Measurements from ENCODE around the gene SAMD14. TPM values are rescaled to one million over a fixed set of nuclear protein-coding genes. Genes with fewer than 3 reads are reported as not detected.
A peak's percentile ranks its signal among the peaks of the same experiment; 100 is the strongest.
"Not testable (repeated sequence)": the region's sequence is repeated elsewhere in the genome, so short reads cannot be mapped to it uniquely, and the experiment has no call there.

SAMD14 gene
- total RNA-seq, 1 experiment from 2014 or later, result not detected

- peak; percentile 77 for DNase-seq (ENCODE audit: extremely low read depth, low read depth)
Measured at GRCh38 chr17:50062293-50063243, 67.4 kb downstream of the SAMD14 start.

- DNase-seq (ENCODE audit: extremely low read depth, low read depth), result not testable (repeated sequence)
Measured at GRCh38 chr17:50061713-50062045, 68.3 kb downstream of the SAMD14 start.

GRCh38 chr17:50060951-50061712 is 68.8 kb downstream of the SAMD14 start:
- no peak for DNase-seq (ENCODE audit: extremely low read depth, low read depth)

Other genes with a start within 250 kb of the SAMD14 start
- gene DLX4, start 161.0 kb downstream of the SAMD14 start, total RNA-seq (2014; rRNA removed; shearing (Covaris generic)), result 0.12 and 0.54 TPM in 2 replicates
- not detected in 2 replicates for gene DLX3, start 134.9 kb downstream of the SAMD14 start, total RNA-seq (2014; rRNA removed; shearing (Covaris generic))
- 19.5 and 23.3 TPM in 2 replicates for gene ITGA3, start 74.0 kb downstream of the SAMD14 start, total RNA-seq (2014; rRNA removed; shearing (Covaris generic))
- gene PDK2, start 34.8 kb downstream of the SAMD14 start, total RNA-seq (2014; rRNA removed; shearing (Covaris generic)), result 3.9 and 4.4 TPM in 2 replicates
- 38.9 and 40.6 TPM in 2 replicates for gene PPP1R9B, start 20.5 kb upstream of the SAMD14 start, total RNA-seq (2014; rRNA removed; shearing (Covaris generic))
- not detected in 2 replicates for gene SGCA, start 35.8 kb upstream of the SAMD14 start, total RNA-seq (2014; rRNA removed; shearing (Covaris generic))
- 0.66 and 1.2 TPM in 2 replicates for gene COL1A1, start 71.5 kb upstream of the SAMD14 start, total RNA-seq (2014; rRNA removed; shearing (Covaris generic))
- 0.52 and 1.4 TPM in 2 replicates for gene TMEM92, start 144.3 kb upstream of the SAMD14 start, total RNA-seq (2014; rRNA removed; shearing (Covaris generic))
- 19.6 and 21.0 TPM in 2 replicates for gene XYLT2, start 216.0 kb upstream of the SAMD14 start, total RNA-seq (2014; rRNA removed; shearing (Covaris generic))
- gene MRPL27, start 243.0 kb upstream of the SAMD14 start, total RNA-seq (2014; rRNA removed; shearing (Covaris generic)), result 61.6 and 66.7 TPM in 2 replicates
- gene EME1, start 243.1 kb upstream of the SAMD14 start, total RNA-seq (2014; rRNA removed; shearing (Covaris generic)), result 8.4 and 14.1 TPM in 2 replicates